Measurements from ENCODE around the gene CLNK. TPM values are rescaled to one million over a fixed set of nuclear protein-coding genes. Genes with fewer than 3 reads are reported as not detected.

CLNK gene
- total and polyA plus RNA-seq, 2 of the 13 experiments (the other 11 are each of a cell fraction or from before 2014, with no cell fraction given), result not detected

- intact Hi-C loops (cut with micrococcal nuclease; ENCODE audit: unreplicated experiment), result no loop called here
- no peak for TF ChIP-seq NAIF1 (CRISPR knock-in tag; IDR thresholded peaks at IDR 0.05; ENCODE audit: borderline replicate concordance)
- no peak for TF ChIP-seq TARDBP (CRISPR knock-in tag; IDR thresholded peaks at IDR 0.05)
- no peak for TF ChIP-seq ZSCAN25 (CRISPR knock-in tag; IDR thresholded peaks at IDR 0.05)
- no peak for TF ChIP-seq ZNF558 (CRISPR knock-in tag; IDR thresholded peaks at IDR 0.05; ENCODE audit: borderline replicate concordance)
- TF ChIP-seq ZNF224 (CRISPR knock-in tag; IDR thresholded peaks at IDR 0.05), result no peak
- no peak for TF ChIP-seq ZFX (CRISPR knock-in tag; IDR thresholded peaks at IDR 0.05; ENCODE audit: low read depth)
- TF ChIP-seq ATF4 (CRISPR knock-in tag; IDR thresholded peaks at IDR 0.05), result no peak
- no peak for TF ChIP-seq NFKBIZ (CRISPR knock-in tag; IDR thresholded peaks at IDR 0.05)
- no peak for TF ChIP-seq AGO2 (optimal IDR thresholded peaks at IDR 0.05; ENCODE audit: low read depth, low read length)
- TF ChIP-seq ZNF629 (CRISPR knock-in tag; conservative IDR thresholded peaks at IDR 0.05), result no peak
- TF ChIP-seq ZNF557 (CRISPR knock-in tag; IDR thresholded peaks at IDR 0.05), result no peak
- TF ChIP-seq NRL (CRISPR knock-in tag; IDR thresholded peaks at IDR 0.05; ENCODE audit: borderline replicate concordance), result no peak
- TF ChIP-seq GTF2F1 (IDR thresholded peaks at IDR 0.05; ENCODE audit: low read length), result no peak
- TF ChIP-seq ZNF713 (CRISPR knock-in tag; IDR thresholded peaks at IDR 0.05), result no peak
- TF ChIP-seq ZNF709 (CRISPR knock-in tag; IDR thresholded peaks at IDR 0.05), result no peak
- TF ChIP-seq SSRP1 (CRISPR knock-in tag; IDR thresholded peaks at IDR 0.05), result no peak
- no peak for TF ChIP-seq RBM22 (optimal IDR thresholded peaks at IDR 0.05; ENCODE audit: low read length)
- TF ChIP-seq LBX2 (CRISPR knock-in tag; IDR thresholded peaks at IDR 0.05; ENCODE audit: borderline replicate concordance), result no peak
- no peak for TF ChIP-seq POGZ (CRISPR knock-in tag; IDR thresholded peaks at IDR 0.05)
- Histone ChIP-seq H3K36me3 (replicated peaks in 1 of 2; ENCODE audit: control insufficient read depth in 1 of 2, insufficient read depth in 2 of 2, low read length in 2 of 2) (no peaks in the 10 kb centered on the region), H3K79me2 (ENCODE audit: insufficient read depth, low read length) (no peaks in the 10 kb centered on the region), H3K27me3 (ENCODE audit: control insufficient read depth in 1 of 2, insufficient read depth in 2 of 2, low read length in 2 of 2) (0 out of 5 replicates have a peak, but pooled peaks cover 0 to 3% of the 10 kb centered on the region in 2 experiments), H4K20me1 (ENCODE audit: insufficient read depth, low read length) (no peaks in the 10 kb centered on the region), H3K27ac (ENCODE audit: extremely low read length, insufficient read depth, low read length) (no peak overlapping the region), H3K9me3 (ENCODE audit: low read length) (no peaks in the 10 kb centered on the region), H3K4me2 (ENCODE audit: low read depth, low read length) (no peak overlapping the region), H2AFZ (ENCODE audit: low read length) (no peak overlapping the region), H3K4me3 (replicated peaks in 1 of 3; ENCODE audit: insufficient read depth in 1 of 3, low read depth in 2 of 3, low read length in 3 of 3) (no peak overlapping the region), H3K9ac (ENCODE audit: insufficient read depth, low read depth, low read length) (no peak overlapping the region), H3K4me1 (ENCODE audit: insufficient read depth, low read length) (no peaks in the 10 kb centered on the region)
- DNase-seq (ENCODE audit: low spot score), result no peak
- FAIRE-seq, result no peak
- WGBS (ENCODE audit: low lambda C conversion rate), result 11% methylated on average over 3 of the region's 3 CpGs
- BruUV-seq (replicated peaks), result no TSS peak
- ATAC-seq, result no peak
- in situ Hi-C loops (cut with HindIII; ENCODE audit: extremely low pct_ligation_motif_present, low pct_unique_long_range_greater_than_20kb), result no loop called here
- CTCF ChIA-PET (ENCODE audit: low intra/inter-chr PET ratio, low total read pairs), result no interaction called here
- POLR2A ChIA-PET, result no interaction called here
Observed at GRCh38 chr4:10491401-10491800, 193.2 kb downstream of the CLNK start.
